IMR-90 (cell line): ENCODE measurements around the gene BCL2. TPM values are rescaled to one million over a fixed set of nuclear protein-coding genes. Genes with fewer than 3 reads are reported as not detected.

ENCODE experiments used
- ATAC-seq: fragments of 200-7000 bp; cut with Tn5 transposase; 2 replicates; pipeline ENCODE4 v1.9.1; 2020; ENCODE audit warnings: low read depth, mild to moderate bottlenecking, moderate library complexity
- BruUV-seq: library from RNA; stranded (reverse); fragments of 400-500 nt; replicated peaks from 2 replicates; lab custom pipeline; 2021; lab: Mats Ljungman, UMichigan
- CTCF ChIA-PET: fragments of 300-600 bp; formaldehyde crosslinking; extraction: SDS; loops from one replicate; lab custom pipeline; 2021; ENCODE audit warnings: antibody characterized with exemption; lab: Yijun Ruan, JAX
- POLR2A ChIA-PET: fragments of 300-600 bp; sonication (Branson Sonifier 250); formaldehyde crosslinking; loops from one replicate; lab custom pipeline; 2022; ENCODE audit warnings: antibody characterized with exemption; ENCODE audit not compliant: unreplicated experiment; lab: Charles Lee
- DNase-seq: peaks from one replicate; pipeline ENCODE4 v3.0.0; 2013
- H2AFZ ChIP-seq: replicated peaks from 2 replicates; pipeline ENCODE3; 2013; ENCODE audit warnings: low read length, mild to moderate bottlenecking; ENCODE audit not compliant: poor library complexity
- H2AK5ac ChIP-seq: 2 replicates; pipeline ENCODE4 v1.6.1; 2013; ENCODE audit warnings: low read depth, low read length, inconsistent platforms
- H2AK9ac ChIP-seq: replicated peaks from 2 replicates; pipeline ENCODE3; 2013; ENCODE audit warnings: mild to moderate bottlenecking, low read depth, low read length, moderate library complexity; ENCODE audit not compliant: poor library complexity
- H2BK120ac ChIP-seq: 2 replicates; pipeline ENCODE4 v1.6.1; 2013; ENCODE audit warnings: low read depth, low read length, inconsistent platforms
- H2BK15ac ChIP-seq: 3 replicates; pipeline ENCODE4 v1.6.1; 2013; ENCODE audit warnings: low read depth, low read length, inconsistent platforms
- H2BK20ac ChIP-seq: 2 replicates; pipeline ENCODE4 v1.6.1; 2013; ENCODE audit warnings: low read depth, mild to moderate bottlenecking, inconsistent platforms, low read length, moderate library complexity
- H2BK5ac ChIP-seq: 2 replicates; pipeline ENCODE4 v1.6.1; 2013; ENCODE audit warnings: mild to moderate bottlenecking, low read depth, low read length, inconsistent platforms; ENCODE audit not compliant: poor library complexity, severe bottlenecking
- H3K14ac ChIP-seq: replicated peaks from 2 replicates; pipeline ENCODE4 v1.6.1; 2013; ENCODE audit warnings: low read depth, low read length, inconsistent platforms
- H3K18ac ChIP-seq: 2 replicates; pipeline ENCODE4 v1.6.1; 2013; ENCODE audit warnings: low read depth, low read length, control low read depth
- H3K23ac ChIP-seq: 2 replicates; pipeline ENCODE4 v1.6.1; 2013; ENCODE audit warnings: low read depth, low read length, inconsistent platforms
- H3K27ac ChIP-seq: 2 replicates; pipeline ENCODE4 v1.5.1; 2013; ENCODE audit warnings: mild to moderate bottlenecking, control low read depth, low read length; ENCODE audit not compliant: insufficient read depth
- H3K27me3 ChIP-seq: 2 replicates; pipeline ENCODE4 v1.6.1; 2013; ENCODE audit warnings: low read length; ENCODE audit not compliant: control insufficient read depth, insufficient read depth
- H3K36me3 ChIP-seq: 2 replicates; pipeline ENCODE4 v1.6.1; 2013; ENCODE audit warnings: low read length, mixed read lengths; ENCODE audit not compliant: control insufficient read depth, insufficient read depth
- H3K4ac ChIP-seq: 2 replicates; pipeline ENCODE4 v1.6.1; 2013; ENCODE audit warnings: low read depth, low read length, inconsistent platforms
- H3K4me1 ChIP-seq: 2 replicates; pipeline ENCODE4 v1.6.1; 2013; ENCODE audit warnings: low read length, mixed read lengths; ENCODE audit not compliant: control insufficient read depth, insufficient read depth
- H3K4me2 ChIP-seq: 2 replicates; pipeline ENCODE4 v1.6.1; 2013; ENCODE audit warnings: low read depth, mild to moderate bottlenecking, control low read depth, low read length, moderate library complexity
- H3K4me3 ChIP-seq: 2 replicates; pipeline ENCODE4 v1.5.1; 2013; ENCODE audit warnings: low read depth, mild to moderate bottlenecking, control low read depth, low read length, moderate library complexity; ENCODE audit not compliant: insufficient read depth
- H3K56ac ChIP-seq: 2 replicates; pipeline ENCODE4 v1.6.1; 2013; ENCODE audit warnings: low read length, inconsistent platforms; ENCODE audit not compliant: insufficient read depth; ENCODE audit errors: extremely low read depth
- H3K79me1 ChIP-seq, 2 experiments: 2 replicates each; pipeline ENCODE4 v1.6.1; 2013; ENCODE audit warnings: low read length in 2 of 2, inconsistent platforms in 1 of 2, low read depth in 1 of 2
- H3K9ac ChIP-seq: 2 replicates; pipeline ENCODE4 v1.6.1; 2013; ENCODE audit warnings: low read depth, low read length, control low read depth
- H3K9me1 ChIP-seq: 2 replicates; pipeline ENCODE4 v1.6.1; 2013; ENCODE audit warnings: low read length, inconsistent platforms; ENCODE audit not compliant: insufficient read depth
- H3K9me3 ChIP-seq: 2 replicates; pipeline ENCODE4 v1.6.1; 2013; ENCODE audit warnings: low read length; ENCODE audit not compliant: control insufficient read depth, insufficient read depth
- H4K20me1 ChIP-seq: 2 replicates; pipeline ENCODE4 v1.6.1; 2013; ENCODE audit warnings: low read length, inconsistent platforms; ENCODE audit not compliant: insufficient read depth
- H4K5ac ChIP-seq: 2 replicates; pipeline ENCODE4 v1.6.1; 2013; ENCODE audit warnings: mild to moderate bottlenecking, low read depth, low read length, control low read depth
- H4K8ac ChIP-seq, 2 experiments: 2 replicates each; pipeline ENCODE4 v1.6.1; 2013; ENCODE audit warnings: low read depth in 2 of 2, low read length in 2 of 2, control low read depth in 1 of 2, inconsistent platforms in 1 of 2
- H4K91ac ChIP-seq: 2 replicates; pipeline ENCODE4 v1.6.1; 2013; ENCODE audit warnings: low read depth, low read length, inconsistent platforms; ENCODE audit not compliant: insufficient read depth
- BHLHE40 ChIP-seq: fragments of 150-350 bp; IDR thresholded peaks from 2 replicates; pipeline ENCODE4 v1.6.1; 2016; ENCODE audit warnings: mild to moderate bottlenecking, low read depth, low read length
- CEBPB ChIP-seq: IDR thresholded peaks from 2 replicates; pipeline ENCODE4 v1.6.1; 2012; ENCODE audit warnings: low read depth, low read length, improper control_type of control experiment
- CHD1 ChIP-seq: IDR thresholded peaks from 2 replicates; pipeline ENCODE4 v1.6.1; 2012; ENCODE audit warnings: low read depth, low read length, improper control_type of control experiment
- FOS ChIP-seq: fragments of 150-350 bp; IDR thresholded peaks from 2 replicates; pipeline ENCODE4 v1.6.1; 2016; ENCODE audit warnings: low read depth, low read length
- MAZ ChIP-seq: IDR thresholded peaks from 2 replicates; pipeline ENCODE4 v1.6.1; 2012; ENCODE audit warnings: low read depth, mild to moderate bottlenecking, low read length, improper control_type of control experiment, moderate library complexity, borderline replicate concordance
- MXI1 ChIP-seq: IDR thresholded peaks from 2 replicates; pipeline ENCODE4 v1.6.1; 2012; ENCODE audit warnings: low read depth, mild to moderate bottlenecking, low read length, moderate library complexity, borderline replicate concordance
- NFE2L2 ChIP-seq: fragments of 150-350 bp; IDR thresholded peaks from 2 replicates; pipeline ENCODE4 v1.6.1; 2016; ENCODE audit warnings: low read depth, mild to moderate bottlenecking, low read length
- POLR2A ChIP-seq: IDR thresholded peaks from 2 replicates; pipeline ENCODE4 v1.6.1; 2012; ENCODE audit warnings: mild to moderate bottlenecking, low read depth, low read length
- RCOR1 ChIP-seq: IDR thresholded peaks from 2 replicates; pipeline ENCODE4 v1.6.1; 2012; ENCODE audit warnings: mild to moderate bottlenecking, low read length, improper control_type of control experiment; ENCODE audit not compliant: insufficient replicate concordance
- RFX5 ChIP-seq: IDR thresholded peaks from 2 replicates; pipeline ENCODE4 v1.8.0; 2012; ENCODE audit warnings: low read depth, mild to moderate bottlenecking, low read length, moderate library complexity
- SMC3 ChIP-seq: fragments of 150-350 bp; IDR thresholded peaks from 2 replicates; pipeline ENCODE4 v1.6.1; 2016; ENCODE audit warnings: low read depth, mild to moderate bottlenecking, antibody characterized with exemption, low read length, moderate library complexity
- WGBS, 2 experiments: methylation state at CpG; one replicate each; pipeline versions ENCODE4 v1.1.5 to v1.1.7; 2013; ENCODE audit warnings: missing lambda C conversion rate in 2 of 2; ENCODE audit not compliant: insufficient read length in 1 of 2; ENCODE audit errors: extremely low coverage in 2 of 2; 5-methylcytosine and 5-hydroxymethylcytosine counted together
- dilution Hi-C: fragments of 300-500 bp; cut with HindIII; formaldehyde crosslinking; loops from one replicate; pipeline ENCODE4 v1.14.3; 2018; ENCODE audit warnings: low sequenced_read_pairs; ENCODE audit not compliant: unreplicated experiment
- in situ Hi-C: fragments of 300-500 bp; cut with MboI; formaldehyde crosslinking; loops from 3 replicates; pipeline ENCODE4 v1.14.3; 2019; ENCODE audit warnings: low sequenced_read_pairs, inconsistent platforms, mixed read lengths
- intact Hi-C: fragments of 100-400 bp; cut with micrococcal nuclease; formaldehyde crosslinking; loops from 2 replicates; pipeline ENCODE4 v1.10.0; 2022
- polyA plus RNA-seq, 3 experiments: library from polyadenylated mRNA; depleted of rRNA; stranded (reverse); fragments of >200 nt; gene quantifications; 2 replicates each; pipeline ENCODE4 v1.2.3, GENCODE V29; 2012; ENCODE audit warnings: low replicate concordance in 1 of 3
- total RNA-seq: library from RNA; depleted of rRNA; stranded (reverse); fragments of >200 nt; gene quantifications from 2 replicates; pipeline ENCODE4 v1.2.3, GENCODE V29; 2012
- TF ChIP-seq, protein P1 (sequence below): conservative IDR thresholded peaks from 2 replicates; pipeline ENCODE4 v1.5.1; 2012; ENCODE audit warnings: mild to moderate bottlenecking, low read depth, low read length, improper control_type of control experiment
- TF ChIP-seq, protein P2 (sequence below): fragments of 150-350 bp; IDR thresholded peaks from 2 replicates; pipeline ENCODE4 v1.6.1; 2017; ENCODE audit warnings: mild to moderate bottlenecking, antibody characterized with exemption, low read length, low read depth
- TF ChIP-seq, protein P3 (sequence below): fragments of 150-350 bp; IDR thresholded peaks from 2 replicates; pipeline ENCODE4 v1.6.1; 2016; ENCODE audit warnings: low read depth, mild to moderate bottlenecking, low read length, moderate library complexity, borderline replicate concordance

The BCL2 gene
- total and polyA plus RNA-seq, 2 of the 4 experiments (the other 2 are of a cell fraction): 0.24 to 0.54 TPM

DNA sequence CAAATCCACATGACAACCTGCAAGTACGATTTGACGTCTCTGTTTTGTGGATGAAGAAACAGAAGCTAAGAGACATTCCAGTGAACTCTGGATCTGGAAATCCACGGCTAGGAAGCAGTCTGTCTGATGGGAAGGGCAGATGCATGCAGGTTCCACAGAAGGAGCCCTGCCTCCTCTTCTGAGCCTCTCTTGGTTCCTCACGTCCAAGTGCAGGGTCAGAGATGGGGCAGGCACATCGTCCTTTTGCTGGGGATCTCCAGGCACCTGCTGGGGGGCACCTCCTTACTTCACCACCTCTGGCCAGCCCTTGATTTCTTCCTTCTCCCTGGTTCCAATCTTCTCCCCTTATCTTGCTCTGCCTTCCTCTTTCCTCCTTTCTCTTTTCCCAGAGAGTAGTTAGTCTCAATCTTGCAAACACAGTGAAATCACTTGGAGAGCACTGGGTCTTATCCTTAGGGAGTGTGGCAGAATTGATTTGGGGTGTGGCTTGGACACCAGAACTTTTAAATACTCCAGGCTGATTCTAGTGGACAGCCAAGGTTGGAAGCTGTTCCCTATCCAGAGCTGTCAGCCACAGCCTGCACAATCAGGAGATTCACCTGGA lies 137.8 kb downstream of the BCL2 start:
- Histone ChIP-seq H2AK5ac (no peak overlapping the region), H4K91ac (no peak overlapping the region), H2BK20ac (no peak overlapping the region), H3K9ac (no peak overlapping the region), H3K4me1 (no peaks in the 10 kb centered on the region; the same call in 1 of the 2 replicates), H3K18ac (no peak overlapping the region), H2BK15ac (no peak overlapping the region), H3K4me2 (no peak overlapping the region), H3K23ac (no peak overlapping the region), H4K5ac (no peak overlapping the region), H3K4ac (no peak overlapping the region), H3K4me3 (no peak overlapping the region), H3K79me1 (no peaks in the 10 kb centered on the region), H3K14ac (no peak overlapping the region), H3K56ac (no peak overlapping the region), H3K27ac (no peak overlapping the region), H3K36me3 (no peaks in the 10 kb centered on the region), H2BK5ac (no peak overlapping the region), H2AFZ (no peak overlapping the region), H2BK120ac (no peak overlapping the region), H3K27me3 (peaks cover 42% of the 10 kb centered on the region), H3K9me3 (no peaks in the 10 kb centered on the region), H4K20me1 (no peaks in the 10 kb centered on the region), H3K9me1 (no peaks in the 10 kb centered on the region; the same call in 1 of the 2 replicates), H2AK9ac (no peak overlapping the region), H4K8ac (no peak overlapping the region)
- in situ Hi-C loops (no loop called here), intact Hi-C loops (no loop called here), dilution Hi-C loops (no loop called here)
- ATAC-seq: no peak
- ChIA-PET CTCF (no interaction called here), POLR2A (no interaction called here)
- BruUV-seq: no TSS peak
- 28% methylated on average over 3 of the region's 5 CpGs; no CpG with 5 or more reads in 1 of the 2 experiments for WGBS, 2 experiments
- TF ChIP-seq MXI1: no peak
- no peak for TF ChIP-seq POLR2A
- TF ChIP-seq NFE2L2: no peak
- TF ChIP-seq SMC3: no peak
- TF ChIP-seq RCOR1: no peak
- TF ChIP-seq RFX5: no peak
- no peak for TF ChIP-seq FOS
- TF ChIP-seq CHD1: no peak
- TF ChIP-seq, protein P1, sequence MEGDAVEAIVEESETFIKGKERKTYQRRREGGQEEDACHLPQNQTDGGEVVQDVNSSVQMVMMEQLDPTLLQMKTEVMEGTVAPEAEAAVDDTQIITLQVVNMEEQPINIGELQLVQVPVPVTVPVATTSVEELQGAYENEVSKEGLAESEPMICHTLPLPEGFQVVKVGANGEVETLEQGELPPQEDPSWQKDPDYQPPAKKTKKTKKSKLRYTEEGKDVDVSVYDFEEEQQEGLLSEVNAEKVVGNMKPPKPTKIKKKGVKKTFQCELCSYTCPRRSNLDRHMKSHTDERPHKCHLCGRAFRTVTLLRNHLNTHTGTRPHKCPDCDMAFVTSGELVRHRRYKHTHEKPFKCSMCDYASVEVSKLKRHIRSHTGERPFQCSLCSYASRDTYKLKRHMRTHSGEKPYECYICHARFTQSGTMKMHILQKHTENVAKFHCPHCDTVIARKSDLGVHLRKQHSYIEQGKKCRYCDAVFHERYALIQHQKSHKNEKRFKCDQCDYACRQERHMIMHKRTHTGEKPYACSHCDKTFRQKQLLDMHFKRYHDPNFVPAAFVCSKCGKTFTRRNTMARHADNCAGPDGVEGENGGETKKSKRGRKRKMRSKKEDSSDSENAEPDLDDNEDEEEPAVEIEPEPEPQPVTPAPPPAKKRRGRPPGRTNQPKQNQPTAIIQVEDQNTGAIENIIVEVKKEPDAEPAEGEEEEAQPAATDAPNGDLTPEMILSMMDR: no peak
- TF ChIP-seq BHLHE40: no peak
- TF ChIP-seq, protein P2, sequence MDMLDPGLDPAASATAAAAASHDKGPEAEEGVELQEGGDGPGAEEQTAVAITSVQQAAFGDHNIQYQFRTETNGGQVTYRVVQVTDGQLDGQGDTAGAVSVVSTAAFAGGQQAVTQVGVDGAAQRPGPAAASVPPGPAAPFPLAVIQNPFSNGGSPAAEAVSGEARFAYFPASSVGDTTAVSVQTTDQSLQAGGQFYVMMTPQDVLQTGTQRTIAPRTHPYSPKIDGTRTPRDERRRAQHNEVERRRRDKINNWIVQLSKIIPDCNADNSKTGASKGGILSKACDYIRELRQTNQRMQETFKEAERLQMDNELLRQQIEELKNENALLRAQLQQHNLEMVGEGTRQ: no peak
- TF ChIP-seq, protein P3, sequence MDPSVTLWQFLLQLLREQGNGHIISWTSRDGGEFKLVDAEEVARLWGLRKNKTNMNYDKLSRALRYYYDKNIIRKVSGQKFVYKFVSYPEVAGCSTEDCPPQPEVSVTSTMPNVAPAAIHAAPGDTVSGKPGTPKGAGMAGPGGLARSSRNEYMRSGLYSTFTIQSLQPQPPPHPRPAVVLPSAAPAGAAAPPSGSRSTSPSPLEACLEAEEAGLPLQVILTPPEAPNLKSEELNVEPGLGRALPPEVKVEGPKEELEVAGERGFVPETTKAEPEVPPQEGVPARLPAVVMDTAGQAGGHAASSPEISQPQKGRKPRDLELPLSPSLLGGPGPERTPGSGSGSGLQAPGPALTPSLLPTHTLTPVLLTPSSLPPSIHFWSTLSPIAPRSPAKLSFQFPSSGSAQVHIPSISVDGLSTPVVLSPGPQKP: no peak
- TF ChIP-seq CEBPB: no peak
- no peak for TF ChIP-seq MAZ
- DNase-seq: no peak
